IgD-negative memory B cell (primary cell): Measurements from ENCODE around the gene DEAF1. TPM values are rescaled to one million over a fixed set of nuclear protein-coding genes. Genes with fewer than 3 reads are reported as not detected.

Source experiments
- H3K27ac Mint-ChIP-seq, 3 donors: one replicate each; pipeline ENCODE4 v1.8.0; 2020 to 2022; ENCODE audit warnings: mild to moderate bottlenecking in 3 of 3, mixed read lengths in 3 of 3, moderate library complexity in 1 of 3
- H3K27me3 Mint-ChIP-seq: one replicate; pipeline ENCODE4 v1.8.0; 2021; ENCODE audit warnings: mixed read lengths
- H3K36me3 Mint-ChIP-seq: one replicate; pipeline ENCODE4 v1.8.0; 2020; ENCODE audit warnings: mild to moderate bottlenecking, mixed read lengths
- H3K4me1 Mint-ChIP-seq, 3 donors: one replicate each; pipeline ENCODE4 v1.8.0; 2020 to 2022; ENCODE audit warnings: mixed read lengths in 3 of 3, mild to moderate bottlenecking in 1 of 3
- H3K4me3 Mint-ChIP-seq, 4 donors: one replicate each; pipeline ENCODE4 v1.8.0; 2020 to 2022; ENCODE audit warnings: mild to moderate bottlenecking in 4 of 4, mixed read lengths in 4 of 4, moderate library complexity in 3 of 4
- H3K9me3 Mint-ChIP-seq, 3 donors: one replicate each; pipeline ENCODE4 v1.8.0; 2020 to 2021; ENCODE audit warnings: mixed read lengths in 3 of 3, mild to moderate bottlenecking in 1 of 3
- polyA plus RNA-seq: library from polyadenylated mRNA; unstranded; fragments of 300-500 nt; fragmentation: Illumina TruSeq; gene quantifications from one replicate; pipeline ENCODE4 v1.2.3, GENCODE V29; 2021

DEAF1 gene
- polyA plus RNA-seq, 1 donor from 2014 or later: 25.6 TPM

DNA sequence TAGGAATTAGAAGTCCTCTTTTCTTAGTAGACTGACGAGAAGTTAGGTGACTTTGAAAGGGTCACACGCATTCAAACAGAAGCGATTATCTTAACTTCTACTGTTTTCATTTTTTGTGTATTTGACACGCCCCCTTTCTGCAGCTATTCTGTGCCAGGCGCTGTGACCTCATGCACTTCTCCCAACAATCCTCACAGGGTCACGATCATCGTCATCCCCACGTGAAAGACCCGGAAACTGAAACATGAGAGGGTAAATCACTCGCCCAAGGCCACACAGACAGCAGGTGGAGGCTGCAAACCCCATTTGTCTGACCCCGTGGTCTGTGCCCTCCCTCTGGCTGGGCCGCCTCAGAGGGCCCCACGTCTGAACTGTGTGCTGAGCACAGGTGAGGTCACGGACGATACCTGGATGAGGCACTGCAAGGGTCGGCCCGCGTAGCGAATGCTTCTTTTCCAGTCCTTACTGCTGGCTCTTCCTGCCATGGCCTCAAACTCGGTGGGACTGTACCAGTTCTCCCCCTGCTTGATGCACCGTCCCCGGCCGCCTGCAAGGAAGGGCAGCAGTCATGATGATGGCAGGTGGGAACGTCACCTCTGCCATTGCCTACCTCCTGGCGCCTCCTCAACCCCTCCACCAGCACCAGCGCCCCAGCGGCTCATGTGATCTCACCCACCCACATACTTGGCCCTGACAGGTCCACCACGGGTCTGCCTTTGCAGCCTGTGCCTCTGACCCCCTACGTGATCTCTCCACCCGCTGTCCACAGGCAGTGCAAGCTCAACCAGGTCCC is 8.4 kb downstream of the DEAF1 start:
- peak overlapping the region in 1 of 3 donors; percentile 25 for H3K27ac Mint-ChIP-seq
- peaks cover 25% of the 10 kb centered on the region for H3K36me3 Mint-ChIP-seq
- no peaks in the 10 kb centered on the region for H3K9me3 Mint-ChIP-seq
- no peak overlapping the region for H3K4me3 Mint-ChIP-seq
- H3K27me3 Mint-ChIP-seq: no peaks in the 10 kb centered on the region
- peaks cover 0 to 5% (median 2%) of the 10 kb centered on the region in 3 donors for H3K4me1 Mint-ChIP-seq

DNA sequence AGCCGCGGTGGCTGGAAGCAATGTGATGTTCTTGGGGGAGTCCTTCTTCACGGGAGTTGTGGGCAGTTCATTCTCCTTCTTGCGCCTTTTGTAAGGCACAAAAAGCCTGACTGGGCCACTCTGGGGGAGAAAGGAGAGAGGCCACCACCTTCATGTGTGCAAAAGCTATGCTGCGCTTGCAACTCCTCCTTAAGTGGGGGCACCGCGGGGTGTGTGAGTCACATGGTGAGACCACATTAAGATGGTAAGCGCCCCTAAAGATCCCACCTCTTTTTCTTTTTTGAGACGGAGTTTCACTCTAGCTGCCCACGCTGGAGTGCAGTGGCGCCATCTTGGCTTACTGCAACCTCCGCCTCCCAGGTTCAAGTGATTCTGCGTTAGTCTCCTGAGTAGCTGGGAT is 14.1 kb downstream of the DEAF1 start:
- H3K9me3 Mint-ChIP-seq: no peaks in the 10 kb centered on the region
- H3K27me3 Mint-ChIP-seq: no peaks in the 10 kb centered on the region
- H3K4me1 Mint-ChIP-seq: no peaks in the 10 kb centered on the region
- no peak overlapping the region for H3K27ac Mint-ChIP-seq
- H3K36me3 Mint-ChIP-seq: peaks cover 20% of the 10 kb centered on the region
- H3K4me3 Mint-ChIP-seq: no peak overlapping the region

DNA sequence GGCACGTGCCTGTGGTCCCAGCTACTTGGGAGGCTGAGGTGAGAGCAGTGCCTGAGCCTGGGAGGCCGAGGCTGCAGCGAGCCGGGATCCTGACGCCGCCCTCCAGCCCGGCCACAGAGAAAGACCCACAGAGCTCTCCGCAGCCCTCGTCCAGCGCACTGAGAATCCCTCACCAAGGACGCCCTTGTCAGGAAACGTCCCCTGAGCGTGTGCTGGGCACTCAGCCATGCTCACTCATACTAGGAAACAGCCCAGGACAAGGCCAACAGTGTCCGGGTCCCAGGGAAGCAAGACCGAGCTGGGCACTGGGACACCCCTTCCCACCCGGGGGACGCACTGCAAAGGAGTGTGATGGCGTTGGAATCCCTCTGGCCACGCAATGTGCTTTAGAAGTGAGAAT is 14.5 kb downstream of the DEAF1 start:
- Mint-ChIP-seq H3K36me3 (peaks cover 20% of the 10 kb centered on the region), H3K9me3 (no peaks in the 10 kb centered on the region), H3K4me3 (no peak overlapping the region), H3K27ac (no peak overlapping the region), H3K27me3 (no peaks in the 10 kb centered on the region), H3K4me1 (no peaks in the 10 kb centered on the region)

DNA sequence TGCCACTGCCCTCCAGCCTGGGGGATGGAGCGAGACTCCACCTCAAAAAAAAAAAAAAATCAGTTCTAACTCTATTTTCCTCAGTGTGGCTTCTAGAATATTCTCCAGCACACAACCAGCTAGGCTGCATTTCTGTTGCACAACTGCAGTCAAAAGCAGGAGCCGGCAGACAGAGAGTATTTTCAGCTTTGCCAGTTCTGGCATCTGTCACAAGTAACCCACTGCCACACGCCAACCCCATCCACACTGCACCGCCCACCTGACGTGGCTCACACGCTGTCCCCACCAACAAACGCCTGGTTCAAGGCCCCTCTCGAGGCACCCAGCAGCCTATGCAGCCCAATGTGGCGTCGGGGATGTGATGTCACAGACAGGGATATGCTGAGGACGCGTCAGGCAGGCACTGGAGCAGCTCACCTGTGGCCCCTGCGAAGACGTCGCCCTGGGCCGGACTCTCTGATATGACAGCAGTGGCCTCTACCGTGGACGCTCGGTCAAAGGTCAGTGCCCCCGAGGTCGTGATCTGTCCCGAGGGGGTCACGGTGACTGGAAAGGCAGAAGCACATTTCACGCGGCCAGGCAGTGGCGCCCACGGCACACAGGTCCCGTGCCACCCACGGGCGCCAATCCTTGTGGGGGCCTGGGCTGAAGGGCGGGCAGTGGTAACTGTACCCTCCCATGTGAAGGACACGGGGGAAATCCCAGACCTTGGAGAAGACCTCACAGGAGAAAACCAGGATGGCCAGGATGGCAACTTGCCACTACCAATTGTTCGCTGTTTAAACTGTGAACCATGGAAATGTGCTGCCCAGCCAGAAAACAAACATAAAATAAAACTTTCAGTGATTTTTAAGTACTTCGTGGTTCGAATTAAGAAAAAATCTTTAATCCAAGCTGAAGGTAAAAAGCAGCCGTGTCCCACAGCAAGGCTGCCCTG is 15.5 kb downstream of the DEAF1 start:
- no peaks in the 10 kb centered on the region for H3K27me3 Mint-ChIP-seq
- peaks cover 20% of the 10 kb centered on the region for H3K36me3 Mint-ChIP-seq
- no peak overlapping the region for H3K27ac Mint-ChIP-seq
- no peak overlapping the region for H3K4me3 Mint-ChIP-seq
- no peaks in the 10 kb centered on the region for H3K4me1 Mint-ChIP-seq
- no peaks in the 10 kb centered on the region for H3K9me3 Mint-ChIP-seq

DNA sequence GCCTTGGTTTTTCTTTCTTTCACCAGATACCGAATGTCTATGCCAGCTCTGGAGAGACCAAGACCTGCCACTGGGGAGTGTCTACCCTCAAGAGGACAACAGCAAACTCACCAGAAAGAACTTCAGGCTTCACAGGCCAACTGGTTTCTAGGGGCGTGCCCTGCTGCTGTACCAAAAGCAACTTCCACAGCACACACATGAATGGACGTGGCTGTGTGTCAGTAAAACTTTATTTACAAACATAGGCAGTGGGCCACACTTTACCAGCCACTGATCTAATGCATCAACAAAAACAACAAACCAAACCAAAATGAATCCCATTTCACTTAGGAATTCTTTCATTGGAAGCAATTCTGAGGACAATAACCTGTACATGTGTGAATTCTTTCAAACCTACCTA is 16.7 kb downstream of the DEAF1 start:
- peaks cover 17% of the 10 kb centered on the region for H3K36me3 Mint-ChIP-seq
- H3K27ac Mint-ChIP-seq: no peak overlapping the region
- no peaks in the 10 kb centered on the region for H3K4me1 Mint-ChIP-seq
- no peaks in the 10 kb centered on the region for H3K9me3 Mint-ChIP-seq
- no peaks in the 10 kb centered on the region for H3K27me3 Mint-ChIP-seq
- no peak overlapping the region for H3K4me3 Mint-ChIP-seq

DNA sequence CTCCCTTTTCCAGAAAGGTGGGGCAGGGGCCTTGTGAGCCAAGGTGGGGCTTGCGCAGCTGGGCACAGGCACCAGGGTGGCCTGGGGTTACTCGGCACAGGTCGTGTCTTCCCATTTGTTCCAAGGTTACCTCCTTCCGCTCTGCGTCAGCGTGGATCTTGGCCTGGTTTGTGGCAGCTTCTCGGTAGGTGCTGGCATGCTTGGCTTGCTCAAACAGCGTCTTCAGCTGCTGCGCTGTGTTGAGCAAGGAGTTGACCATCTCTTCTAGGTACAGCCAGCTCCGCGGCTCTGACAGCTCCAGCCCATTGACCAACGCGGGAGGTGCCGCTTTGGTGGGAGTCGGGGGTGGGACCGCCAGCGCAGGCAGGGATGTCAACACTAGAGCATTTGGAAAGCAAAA is 20.6 kb downstream of the DEAF1 start:
- Mint-ChIP-seq H3K9me3 (no peaks in the 10 kb centered on the region), H3K36me3 (peaks cover 9% of the 10 kb centered on the region), H3K27me3 (no peaks in the 10 kb centered on the region), H3K4me1 (no peaks in the 10 kb centered on the region), H3K4me3 (no peak overlapping the region), H3K27ac (peak overlapping the region in 1 of 3 donors; percentile 10)

DNA sequence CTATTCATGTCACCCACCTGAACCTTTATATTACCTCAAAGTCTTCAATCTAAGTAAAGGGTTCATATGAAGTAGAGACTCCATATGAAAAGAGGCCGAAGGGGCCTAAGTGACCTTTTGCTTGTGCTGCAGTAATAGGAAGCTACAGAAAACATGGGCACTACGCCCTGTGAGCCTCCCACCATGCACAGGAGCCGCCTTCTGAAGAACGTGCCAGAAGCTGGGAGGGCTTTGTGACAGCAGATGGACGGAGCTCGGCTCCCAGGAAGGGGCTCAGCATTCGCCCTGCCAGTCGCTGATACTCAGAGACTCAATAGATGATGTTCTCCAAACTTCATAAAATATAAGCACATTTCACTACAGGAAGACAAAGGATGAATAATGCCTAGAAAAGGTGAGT is 21.2 kb downstream of the DEAF1 start:
- no peak overlapping the region for H3K27ac Mint-ChIP-seq

DNA sequence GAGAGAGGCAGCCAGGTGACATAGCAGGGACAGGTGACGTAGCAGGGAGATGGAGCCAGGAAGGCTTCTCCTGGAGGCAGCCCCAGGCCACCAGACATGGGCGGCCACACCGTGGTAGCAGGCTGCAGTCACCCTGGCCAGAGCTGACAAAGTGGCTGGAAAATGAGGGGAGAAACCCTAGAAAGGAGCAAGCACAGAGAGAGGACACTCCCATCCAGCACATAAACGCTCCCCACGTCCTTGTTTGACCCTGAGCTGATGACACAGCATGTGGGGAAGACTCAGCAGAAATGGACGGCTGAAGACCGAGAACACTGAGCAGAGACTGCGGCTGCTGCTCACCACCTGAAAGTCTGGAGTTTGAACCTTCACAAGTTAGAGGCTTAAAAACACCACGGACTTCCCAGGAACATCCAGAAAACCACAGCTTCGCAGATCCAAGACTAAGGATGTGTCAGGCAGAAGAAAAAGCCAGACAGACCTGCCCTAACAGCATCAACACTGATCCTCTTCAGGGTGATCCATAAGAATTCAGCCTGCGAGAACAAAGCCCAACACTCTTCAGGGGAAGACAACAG is 29.2 kb downstream of the DEAF1 start:
- Mint-ChIP-seq H3K4me1 (peaks cover 0 to 3% (median 0%) of the 10 kb centered on the region in 3 donors), H3K36me3 (peaks cover 2% of the 10 kb centered on the region), H3K4me3 (no peak overlapping the region), H3K9me3 (no peaks in the 10 kb centered on the region), H3K27ac (peak overlapping the region in 1 of 3 donors; percentile 51), H3K27me3 (no peaks in the 10 kb centered on the region)

More for the DNA sequence above, 21.2 kb downstream of the DEAF1 start:
- H3K4me1 Mint-ChIP-seq: no peaks in the 10 kb centered on the region
- no peak overlapping the region for H3K4me3 Mint-ChIP-seq
- no peaks in the 10 kb centered on the region for H3K9me3 Mint-ChIP-seq
- H3K36me3 Mint-ChIP-seq: peaks cover 9% of the 10 kb centered on the region
- no peaks in the 10 kb centered on the region for H3K27me3 Mint-ChIP-seq

DNA sequence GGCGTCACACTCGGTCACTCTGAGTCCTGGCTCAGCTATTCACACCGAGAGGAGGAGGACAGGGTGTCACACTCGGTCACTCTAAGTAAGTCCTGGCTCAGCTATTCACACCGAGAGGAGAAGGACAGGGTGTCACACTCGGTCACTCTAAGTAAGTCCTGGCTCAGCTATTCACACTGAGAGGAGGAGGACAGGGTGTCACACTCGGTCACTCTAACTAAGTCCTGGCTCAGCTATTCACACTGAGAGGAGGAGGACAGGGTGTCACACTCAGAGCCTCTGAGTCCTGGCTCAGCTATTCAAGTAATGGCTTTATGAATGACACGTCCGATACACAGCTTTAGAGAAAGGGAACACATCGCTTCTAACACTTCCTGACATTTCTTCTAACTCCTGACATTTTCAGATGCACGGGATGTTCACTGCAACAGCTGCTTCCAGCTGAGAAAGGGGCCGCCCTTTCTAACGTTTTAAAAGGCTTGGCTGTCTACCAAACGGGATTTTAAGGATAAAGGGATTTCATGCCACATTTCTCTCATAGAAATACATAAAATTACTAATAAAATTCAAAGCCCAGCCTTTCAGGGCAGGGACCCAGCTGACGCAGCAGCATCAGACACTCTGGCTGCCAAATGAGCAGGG is 29.8 kb downstream of the DEAF1 start:
- Mint-ChIP-seq H3K9me3 (no peaks in the 10 kb centered on the region), H3K27ac (peak overlapping the region in 1 of 3 donors; percentile 29)

DNA sequence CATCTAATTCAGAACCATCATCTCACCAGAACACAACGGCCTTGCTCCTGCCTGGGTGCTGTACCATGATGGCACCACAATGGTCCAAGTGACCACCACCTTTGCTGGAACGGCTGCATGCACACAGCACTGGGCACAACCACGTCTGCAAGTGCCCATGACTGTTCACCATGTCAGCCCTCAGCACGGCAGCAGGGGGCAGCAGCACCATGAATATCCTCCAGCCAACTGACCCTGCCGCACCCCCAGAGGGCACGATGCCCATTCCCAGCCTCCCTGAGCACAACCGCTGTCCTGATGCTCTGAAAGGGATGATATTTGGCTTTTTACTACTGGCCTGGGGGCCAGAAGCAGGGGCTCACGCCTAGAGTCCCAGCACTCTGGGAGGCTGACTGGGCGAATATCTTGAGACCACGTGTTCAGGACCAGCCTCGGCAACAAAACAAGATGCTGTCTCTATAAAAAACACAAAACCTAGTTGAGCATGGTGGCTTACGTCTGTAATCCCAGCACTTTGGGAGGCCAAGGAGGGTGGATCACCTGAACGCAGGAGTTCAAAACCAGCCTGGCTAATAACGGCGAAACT is 32.2 kb downstream of the DEAF1 start:
- H3K4me1 Mint-ChIP-seq: peaks cover 5 to 6% (median 6%) of the 10 kb centered on the region in 3 donors
- no peak overlapping the region for H3K4me3 Mint-ChIP-seq
- no peaks in the 10 kb centered on the region for H3K27me3 Mint-ChIP-seq
- H3K27ac Mint-ChIP-seq: no peak overlapping the region
- no peaks in the 10 kb centered on the region for H3K36me3 Mint-ChIP-seq
- H3K9me3 Mint-ChIP-seq: no peaks in the 10 kb centered on the region

More for the DNA sequence above, 29.8 kb downstream of the DEAF1 start:
- Mint-ChIP-seq H3K27me3 (no peaks in the 10 kb centered on the region), H3K36me3 (peaks cover 2% of the 10 kb centered on the region), H3K4me1 (peaks cover 0 to 3% (median under 1%) of the 10 kb centered on the region in 3 donors), H3K4me3 (no peak overlapping the region)

DNA sequence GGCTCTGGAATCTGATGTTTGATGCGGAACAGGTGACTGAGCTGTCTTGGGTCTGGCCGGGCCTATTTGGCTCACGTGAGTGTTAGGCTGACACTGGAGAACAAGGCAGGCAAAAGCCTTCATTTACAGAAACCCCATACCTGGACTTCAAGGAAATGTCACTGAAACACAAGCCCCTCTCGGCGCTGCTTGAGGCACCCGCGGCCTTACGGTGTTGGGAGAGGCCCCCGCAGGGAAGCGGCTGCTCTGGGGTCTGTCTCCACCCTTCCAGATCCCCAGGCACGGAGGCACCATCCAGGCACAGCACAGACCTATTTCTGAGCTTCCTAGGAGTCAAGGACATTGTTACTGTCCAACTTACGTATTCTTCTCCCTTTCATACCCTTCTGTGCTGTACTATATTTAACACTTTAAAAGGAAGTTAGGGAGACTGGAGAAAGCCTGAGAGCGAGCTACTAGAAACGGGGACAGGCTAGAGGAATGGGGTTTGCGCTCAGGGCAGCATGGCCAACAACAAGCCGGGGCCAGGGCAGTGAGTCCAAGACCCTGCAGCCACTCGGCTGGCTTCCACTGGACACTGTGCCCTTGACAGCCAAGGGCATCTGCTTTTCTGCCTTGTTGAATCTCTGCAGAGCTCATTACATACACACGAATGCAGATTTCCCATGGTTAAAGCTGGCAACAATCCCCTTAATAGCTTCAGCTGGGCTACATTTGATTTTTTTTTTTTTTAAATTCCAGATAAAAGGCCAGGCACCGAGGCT is 34.2 kb downstream of the DEAF1 start:
- H3K27ac Mint-ChIP-seq: no peak overlapping the region
- H3K27me3 Mint-ChIP-seq: no peaks in the 10 kb centered on the region
- no peaks in the 10 kb centered on the region for H3K36me3 Mint-ChIP-seq
- H3K9me3 Mint-ChIP-seq: no peaks in the 10 kb centered on the region
- peaks cover 5 to 6% (median 6%) of the 10 kb centered on the region in 3 donors for H3K4me1 Mint-ChIP-seq
- H3K4me3 Mint-ChIP-seq: no peak overlapping the region

DNA sequence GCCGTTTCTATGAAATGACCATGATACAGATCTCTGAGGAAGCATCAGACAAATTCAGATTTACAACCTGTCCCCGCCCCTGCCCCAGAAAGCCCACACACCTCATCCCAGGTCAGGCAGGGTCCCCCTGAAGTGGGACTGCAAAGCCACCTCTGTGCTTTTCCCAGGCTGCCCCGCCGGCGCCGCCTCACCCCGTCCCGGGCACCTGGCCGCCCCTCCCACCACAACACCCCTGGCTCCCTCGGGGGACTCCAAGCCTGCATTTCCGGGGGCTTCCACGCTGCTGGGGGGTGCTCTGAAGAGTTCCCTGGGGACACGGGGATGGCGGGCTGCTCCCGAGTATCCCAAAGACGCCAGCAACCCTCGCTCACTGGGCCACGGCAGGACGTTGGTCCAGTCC is 34.7 kb downstream of the DEAF1 start:
- Mint-ChIP-seq H3K4me1 (peaks cover 5 to 6% (median 6%) of the 10 kb centered on the region in 3 donors), H3K9me3 (no peaks in the 10 kb centered on the region), H3K27me3 (no peaks in the 10 kb centered on the region), H3K27ac (no peak overlapping the region), H3K4me3 (peak overlapping the region in 2 of 4 donors; percentile 0 to 60), H3K36me3 (no peaks in the 10 kb centered on the region)

DNA sequence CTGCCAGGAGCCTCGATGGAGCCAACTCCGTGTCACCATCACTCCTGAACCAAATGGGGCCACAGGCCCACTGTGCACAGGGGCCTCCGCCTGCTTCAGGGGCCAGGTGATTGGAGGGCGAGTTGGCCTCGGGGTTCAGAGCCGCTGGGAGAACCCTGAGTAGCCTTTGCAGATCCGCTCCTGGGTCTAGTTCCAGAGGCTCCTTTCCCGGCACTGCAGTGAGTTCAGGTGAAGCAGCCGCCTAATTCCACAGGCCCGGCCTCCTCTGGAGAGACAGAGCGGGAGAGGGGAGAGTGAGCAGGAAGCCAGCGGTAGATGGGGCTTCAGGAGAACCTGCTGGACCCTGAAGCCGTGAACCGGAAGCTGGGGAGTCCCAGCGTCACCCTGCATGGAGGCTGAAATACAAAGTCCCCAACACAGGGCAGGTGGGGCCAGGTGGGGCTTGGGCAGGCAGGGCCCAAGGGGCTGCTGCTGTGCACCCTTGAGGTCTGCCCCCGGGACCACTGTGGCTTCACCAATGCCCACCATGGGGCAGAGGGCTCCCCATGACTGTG is 35.4 kb downstream of the DEAF1 start:
- H3K27me3 Mint-ChIP-seq: no peaks in the 10 kb centered on the region
- H3K9me3 Mint-ChIP-seq: no peaks in the 10 kb centered on the region
- peaks cover 2% of the 10 kb centered on the region for H3K36me3 Mint-ChIP-seq
- H3K4me1 Mint-ChIP-seq: peaks cover 5 to 6% (median 6%) of the 10 kb centered on the region in 3 donors
- H3K27ac Mint-ChIP-seq: no peak overlapping the region
- peak overlapping the region in 1 of 4 donors; percentile 58 for H3K4me3 Mint-ChIP-seq
